Measurements from ENCODE around the gene MAK.
"Not testable (repeated sequence)": the region's sequence is repeated elsewhere in the genome, so short reads cannot be mapped to it uniquely, and the experiment has no call there.

MAK gene

GRCh38 chr6:10749734-10750133 is 88.6 kb downstream of the MAK start:
- Histone ChIP-seq H3K79me2 (ENCODE audit: control insufficient read depth, insufficient read depth, low read length, unreplicated experiment) (peaks cover 33% of the 10 kb centered on the region), H3K4me3 (ENCODE audit: low read depth, low read length) (no peak overlapping the region), H3K27me3 (ENCODE audit: insufficient read depth, low read length) (no peaks in the 10 kb centered on the region), H3K36me3 (ENCODE audit: insufficient read depth, low read length) (peaks cover 3% of the 10 kb centered on the region; the same call in 1 of the 2 replicates), H2AFZ (ENCODE audit: low read length, unreplicated experiment) (no peak overlapping the region), H3K27ac (ENCODE audit: low read depth, low read length) (no peak overlapping the region), H3K4me1 (ENCODE audit: control insufficient read depth, insufficient read depth, low read length, unreplicated experiment) (peaks cover 11% of the 10 kb centered on the region)

- peak within 1 kb of the TSS; percentile 99 for H3K4me3 ChIP-seq (ENCODE audit: low read depth, low read length)
- H2AFZ ChIP-seq (ENCODE audit: low read length, unreplicated experiment) = peak within 1 kb of the TSS; percentile 86
- 0 out of 2 replicates have a peak, but pooled peaks cover 3% of the 10 kb centered on the region for H3K36me3 ChIP-seq (ENCODE audit: insufficient read depth, low read length)
- peaks cover 11% of the 10 kb centered on the region for H3K4me1 ChIP-seq (ENCODE audit: control insufficient read depth, insufficient read depth, low read length, unreplicated experiment)
- H3K79me2 ChIP-seq (ENCODE audit: control insufficient read depth, insufficient read depth, low read length, unreplicated experiment) = peaks cover 33% of the 10 kb centered on the region
- H3K27ac ChIP-seq (ENCODE audit: low read depth, low read length) = peak within 1 kb of the TSS; percentile 51; the same call in 1 of the 2 replicates
- H3K27me3 ChIP-seq (ENCODE audit: insufficient read depth, low read length) = no peaks in the 10 kb centered on the region
Observed at GRCh38 chr6:10747251-10747972, 90.9 kb downstream of the MAK start, which contains the start of gene TMEM14B. Gene TMEM14B, plus strand, starts transcription at chr6:10747805. Its CDS starts 1,441 bp downstream, at chr6:10749246.

GRCh38 chr6:10746915-10747250 is 91.5 kb downstream of the MAK start:
- H3K27me3 ChIP-seq (ENCODE audit: insufficient read depth, low read length) = no peaks in the 10 kb centered on the region
- H2AFZ ChIP-seq (ENCODE audit: low read length, unreplicated experiment) = peak overlapping the region; percentile 80
- peak overlapping the region; percentile 99 for H3K4me3 ChIP-seq (ENCODE audit: low read depth, low read length)
- peaks cover 33% of the 10 kb centered on the region for H3K79me2 ChIP-seq (ENCODE audit: control insufficient read depth, insufficient read depth, low read length, unreplicated experiment)
- H3K4me1 ChIP-seq (ENCODE audit: control insufficient read depth, insufficient read depth, low read length, unreplicated experiment) = peaks cover 11% of the 10 kb centered on the region
- H3K27ac ChIP-seq (ENCODE audit: low read depth, low read length) = no peak overlapping the region
- H3K36me3 ChIP-seq (ENCODE audit: insufficient read depth, low read length) = 0 out of 2 replicates have a peak, but pooled peaks cover 3% of the 10 kb centered on the region

GRCh38 chr6:10745116-10745515 is 93.2 kb downstream of the MAK start:
- no peak overlapping the region for H3K27ac ChIP-seq (ENCODE audit: low read depth, low read length)
- H3K4me1 ChIP-seq (ENCODE audit: control insufficient read depth, insufficient read depth, low read length, unreplicated experiment) = peaks cover 11% of the 10 kb centered on the region
- no peak overlapping the region for H3K4me3 ChIP-seq (ENCODE audit: low read depth, low read length)
- H3K79me2 ChIP-seq (ENCODE audit: control insufficient read depth, insufficient read depth, low read length, unreplicated experiment) = peaks cover 23% of the 10 kb centered on the region
- H3K27me3 ChIP-seq (ENCODE audit: insufficient read depth, low read length) = no peaks in the 10 kb centered on the region
- no peak overlapping the region for H2AFZ ChIP-seq (ENCODE audit: low read length, unreplicated experiment)
- H3K36me3 ChIP-seq (ENCODE audit: insufficient read depth, low read length) = 0 out of 2 replicates have a peak, but pooled peaks cover 4% of the 10 kb centered on the region

GRCh38 chr6:10743515-10743914 is 94.8 kb downstream of the MAK start:
- no peak overlapping the region for H2AFZ ChIP-seq (ENCODE audit: low read length, unreplicated experiment)
- 0 out of 2 replicates have a peak, but pooled peaks cover 4% of the 10 kb centered on the region for H3K36me3 ChIP-seq (ENCODE audit: insufficient read depth, low read length)
- no peaks in the 10 kb centered on the region for H3K27me3 ChIP-seq (ENCODE audit: insufficient read depth, low read length)
- no peak overlapping the region for H3K4me3 ChIP-seq (ENCODE audit: low read depth, low read length)
- no peak overlapping the region for H3K27ac ChIP-seq (ENCODE audit: low read depth, low read length)
- peaks cover under 1% of the 10 kb centered on the region for H3K4me1 ChIP-seq (ENCODE audit: control insufficient read depth, insufficient read depth, low read length, unreplicated experiment)
- H3K79me2 ChIP-seq (ENCODE audit: control insufficient read depth, insufficient read depth, low read length, unreplicated experiment) = peaks cover 8% of the 10 kb centered on the region

GRCh38 chr6:10742251-10742650 is 96.1 kb downstream of the MAK start:
- Histone ChIP-seq H3K4me1 (ENCODE audit: control insufficient read depth, insufficient read depth, low read length, unreplicated experiment) (no peaks in the 10 kb centered on the region), H3K27me3 (ENCODE audit: insufficient read depth, low read length) (no peaks in the 10 kb centered on the region), H3K36me3 (ENCODE audit: insufficient read depth, low read length) (0 out of 2 replicates have a peak, but pooled peaks cover 4% of the 10 kb centered on the region), H3K27ac (ENCODE audit: low read depth, low read length) (no peak overlapping the region), H2AFZ (ENCODE audit: low read length, unreplicated experiment) (no peak overlapping the region), H3K4me3 (ENCODE audit: low read depth, low read length) (no peak overlapping the region), H3K79me2 (ENCODE audit: control insufficient read depth, insufficient read depth, low read length, unreplicated experiment) (no peaks in the 10 kb centered on the region)

GRCh38 chr6:10741643-10742042 is 96.7 kb downstream of the MAK start:
- H2AFZ ChIP-seq (ENCODE audit: low read length, unreplicated experiment); H3K4me3 ChIP-seq (ENCODE audit: low read depth, low read length); H3K79me2 ChIP-seq (ENCODE audit: control insufficient read depth, insufficient read depth, low read length, unreplicated experiment); H3K36me3 ChIP-seq (ENCODE audit: insufficient read depth, low read length); H3K27ac ChIP-seq (ENCODE audit: low read depth, low read length); H3K4me1 ChIP-seq (ENCODE audit: control insufficient read depth, insufficient read depth, low read length, unreplicated experiment); H3K27me3 ChIP-seq (ENCODE audit: insufficient read depth, low read length): not testable (repeated sequence)

- Histone ChIP-seq H3K4me1 (ENCODE audit: control insufficient read depth, insufficient read depth, low read length, unreplicated experiment) (peaks cover 4% of the 10 kb centered on the region), H3K36me3 (ENCODE audit: insufficient read depth, low read length) (0 out of 2 replicates have a peak, but pooled peaks cover 4% of the 10 kb centered on the region), H3K79me2 (ENCODE audit: control insufficient read depth, insufficient read depth, low read length, unreplicated experiment) (no peaks in the 10 kb centered on the region), H3K27ac (ENCODE audit: low read depth, low read length) (no peak overlapping the region), H3K4me3 (ENCODE audit: low read depth, low read length) (no peak overlapping the region), H2AFZ (ENCODE audit: low read length, unreplicated experiment) (no peak overlapping the region), H3K27me3 (ENCODE audit: insufficient read depth, low read length) (no peaks in the 10 kb centered on the region)
Observed at GRCh38 chr6:10740061-10740460, 98.3 kb downstream of the MAK start.

GRCh38 chr6:10736731-10737130 is 101.6 kb downstream of the MAK start:
- Histone ChIP-seq H3K27me3 (ENCODE audit: insufficient read depth, low read length) (no peaks in the 10 kb centered on the region), H2AFZ (ENCODE audit: low read length, unreplicated experiment) (no peak overlapping the region), H3K27ac (ENCODE audit: low read depth, low read length) (no peak overlapping the region), H3K79me2 (ENCODE audit: control insufficient read depth, insufficient read depth, low read length, unreplicated experiment) (no peaks in the 10 kb centered on the region), H3K4me1 (ENCODE audit: control insufficient read depth, insufficient read depth, low read length, unreplicated experiment) (peaks cover 10% of the 10 kb centered on the region), H3K4me3 (ENCODE audit: low read depth, low read length) (no peak overlapping the region), H3K36me3 (ENCODE audit: insufficient read depth, low read length) (peaks cover 22% of the 10 kb centered on the region; the same call in 1 of the 2 replicates)

GRCh38 chr6:10733863-10734262 is 104.5 kb downstream of the MAK start:
- peak overlapping the region; percentile 79 for H3K27ac ChIP-seq (ENCODE audit: low read depth, low read length)
- peaks cover 37% of the 10 kb centered on the region for H3K36me3 ChIP-seq (ENCODE audit: insufficient read depth, low read length)
- H3K4me3 ChIP-seq (ENCODE audit: low read depth, low read length) = no peak overlapping the region
- H2AFZ ChIP-seq (ENCODE audit: low read length, unreplicated experiment) = no peak overlapping the region
- H3K27me3 ChIP-seq (ENCODE audit: insufficient read depth, low read length) = no peaks in the 10 kb centered on the region
- H3K4me1 ChIP-seq (ENCODE audit: control insufficient read depth, insufficient read depth, low read length, unreplicated experiment) = peaks cover 10% of the 10 kb centered on the region
- no peaks in the 10 kb centered on the region for H3K79me2 ChIP-seq (ENCODE audit: control insufficient read depth, insufficient read depth, low read length, unreplicated experiment)

GRCh38 chr6:10733151-10733715 is 105.1 kb downstream of the MAK start:
- Histone ChIP-seq H3K4me3 (ENCODE audit: low read depth, low read length) (no peak overlapping the region), H3K27me3 (ENCODE audit: insufficient read depth, low read length) (no peaks in the 10 kb centered on the region), H3K79me2 (ENCODE audit: control insufficient read depth, insufficient read depth, low read length, unreplicated experiment) (peaks cover under 1% of the 10 kb centered on the region), H3K27ac (ENCODE audit: low read depth, low read length) (no peak overlapping the region), H2AFZ (ENCODE audit: low read length, unreplicated experiment) (no peak overlapping the region), H3K36me3 (ENCODE audit: insufficient read depth, low read length) (peaks cover 41% of the 10 kb centered on the region), H3K4me1 (ENCODE audit: control insufficient read depth, insufficient read depth, low read length, unreplicated experiment) (peaks cover 10% of the 10 kb centered on the region)

Data from ACC112 (cell line).